GM12875 (cell line): ENCODE results near the gene TALDO1.
A peak's percentile ranks its signal among the peaks of the same experiment; 100 is the strongest.

Experiments
- H3K4me3 ChIP-seq: one replicate; pipeline ENCODE4 v1.5.1; 2011; ENCODE audit warnings: low read depth, low read length, control low read depth
- TF ChIP-seq, protein P1 (sequence below): IDR thresholded peaks from 2 replicates; pipeline ENCODE4 v1.5.1; 2011; ENCODE audit warnings: low read depth, mild to moderate bottlenecking, control low read depth, inconsistent platforms, low read length, moderate library complexity, borderline replicate concordance; ENCODE audit not compliant: insufficient read depth

The TALDO1 gene

GRCh38 chr11:803770-804598, 56.7 kb downstream of the TALDO1 start:
- TF ChIP-seq, protein P1, sequence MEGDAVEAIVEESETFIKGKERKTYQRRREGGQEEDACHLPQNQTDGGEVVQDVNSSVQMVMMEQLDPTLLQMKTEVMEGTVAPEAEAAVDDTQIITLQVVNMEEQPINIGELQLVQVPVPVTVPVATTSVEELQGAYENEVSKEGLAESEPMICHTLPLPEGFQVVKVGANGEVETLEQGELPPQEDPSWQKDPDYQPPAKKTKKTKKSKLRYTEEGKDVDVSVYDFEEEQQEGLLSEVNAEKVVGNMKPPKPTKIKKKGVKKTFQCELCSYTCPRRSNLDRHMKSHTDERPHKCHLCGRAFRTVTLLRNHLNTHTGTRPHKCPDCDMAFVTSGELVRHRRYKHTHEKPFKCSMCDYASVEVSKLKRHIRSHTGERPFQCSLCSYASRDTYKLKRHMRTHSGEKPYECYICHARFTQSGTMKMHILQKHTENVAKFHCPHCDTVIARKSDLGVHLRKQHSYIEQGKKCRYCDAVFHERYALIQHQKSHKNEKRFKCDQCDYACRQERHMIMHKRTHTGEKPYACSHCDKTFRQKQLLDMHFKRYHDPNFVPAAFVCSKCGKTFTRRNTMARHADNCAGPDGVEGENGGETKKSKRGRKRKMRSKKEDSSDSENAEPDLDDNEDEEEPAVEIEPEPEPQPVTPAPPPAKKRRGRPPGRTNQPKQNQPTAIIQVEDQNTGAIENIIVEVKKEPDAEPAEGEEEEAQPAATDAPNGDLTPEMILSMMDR, result no peak
- peak overlapping the region; percentile 66 for H3K4me3 ChIP-seq

DNA sequence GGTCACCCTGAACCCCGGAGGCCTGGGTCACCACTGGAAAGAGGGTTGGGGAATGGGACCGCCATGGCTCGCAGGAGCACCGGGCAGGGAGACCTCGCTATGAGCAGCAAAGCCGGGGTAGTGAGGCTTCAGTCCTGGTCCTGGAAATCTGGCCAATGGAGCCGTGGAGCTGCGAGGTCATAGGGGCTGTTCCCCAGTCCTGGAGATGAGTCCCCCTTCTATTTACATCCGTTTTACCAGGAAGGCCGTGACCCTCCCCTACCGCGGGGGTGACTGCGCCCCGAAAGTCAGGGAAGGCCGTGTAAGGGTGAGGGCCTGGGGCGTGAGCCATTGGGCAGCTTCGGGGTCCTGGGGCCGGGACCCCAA, 57.3 kb downstream of the TALDO1 start:
- TF ChIP-seq, protein P1, result no peak
- H3K4me3 ChIP-seq, result peak overlapping the region; percentile 66

- H3K4me3 ChIP-seq, result peak overlapping the region; percentile 92
- TF ChIP-seq, protein P1, result peak; percentile 37; the same call in 1 of the 2 replicates
Measured at GRCh38 chr11:808427-809286, 61.4 kb downstream of the TALDO1 start.

- TF ChIP-seq, protein P1, result no peak
- peak within 1 kb of the TSS; percentile 92 for H3K4me3 ChIP-seq
Measured at GRCh38 chr11:809287-810039, 62.2 kb downstream of the TALDO1 start, which contains the start of gene RPLP2. Gene RPLP2 (plus strand): TSS chr11:809967. CDS start chr11:810235, 268 bp downstream.

DNA sequence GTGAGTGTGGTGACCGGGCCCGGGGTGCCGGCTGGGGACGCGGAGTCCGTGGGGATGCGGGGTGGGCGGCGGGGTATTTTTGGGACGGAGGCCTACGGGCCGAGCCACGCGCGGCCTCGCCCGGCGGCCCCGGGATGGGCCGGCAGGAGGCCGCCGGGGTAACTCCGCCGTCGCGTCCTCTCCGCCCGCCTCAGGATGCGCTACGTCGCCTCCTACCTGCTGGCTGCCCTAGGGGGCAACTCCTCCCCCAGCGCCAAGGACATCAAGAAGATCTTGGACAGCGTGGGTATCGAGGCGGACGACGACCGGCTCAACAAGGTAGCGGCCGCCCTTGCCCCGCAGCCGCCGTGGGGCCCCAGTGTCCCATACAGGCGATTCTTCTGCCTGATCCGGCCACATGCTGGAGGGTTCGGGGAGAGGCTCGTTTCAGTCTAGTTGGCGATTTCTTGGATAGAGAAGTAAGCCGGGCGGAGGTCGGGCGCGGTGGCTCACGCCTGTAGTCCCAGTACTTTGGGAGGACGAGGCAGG, 62.8 kb downstream of the TALDO1 start:
- TF ChIP-seq, protein P1, result no peak
- peak overlapping the region; percentile 92 for H3K4me3 ChIP-seq

DNA sequence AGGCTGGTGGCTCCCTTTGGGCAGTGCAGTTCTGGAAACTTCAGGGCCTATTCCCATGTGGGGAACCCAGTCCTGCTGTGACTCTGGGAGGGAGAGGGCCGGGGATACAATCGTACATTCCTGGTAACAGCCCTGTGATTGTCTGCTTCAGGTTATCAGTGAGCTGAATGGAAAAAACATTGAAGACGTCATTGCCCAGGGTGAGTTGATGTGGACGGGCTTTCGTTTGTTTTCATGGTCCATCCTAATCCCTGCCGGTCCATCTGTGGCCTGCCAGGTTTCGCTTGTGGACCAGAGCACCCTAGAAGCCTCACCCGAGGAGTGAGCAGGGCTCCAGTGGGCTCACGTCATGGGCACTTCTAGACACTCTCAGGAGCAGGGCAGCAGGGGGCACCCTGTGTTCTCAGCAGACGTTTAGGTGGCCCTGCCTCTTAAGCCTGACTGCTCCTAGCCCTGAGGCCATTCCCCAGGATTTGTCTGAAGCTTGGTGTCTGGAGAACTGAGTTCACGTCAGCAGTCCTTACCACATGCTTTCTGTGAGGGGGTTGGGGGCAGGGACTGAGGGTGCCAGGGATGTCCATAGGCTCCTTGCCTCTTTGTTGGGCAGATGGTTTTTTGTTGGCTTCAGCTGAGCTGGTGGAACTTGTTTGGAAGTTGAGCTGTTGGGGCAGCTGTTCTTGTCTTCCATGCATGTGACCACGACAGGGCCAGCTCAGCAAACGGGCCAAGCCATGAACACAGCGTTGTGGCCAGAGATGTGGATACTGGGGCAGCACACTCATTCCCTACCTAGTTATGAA, 64.4 kb downstream of the TALDO1 start:
- TF ChIP-seq, protein P1, result no peak
- H3K4me3 ChIP-seq, result peak overlapping the region; percentile 92
